H1 (cell line): ENCODE data around the gene ZNF362. TPM values are rescaled to one million over a fixed set of nuclear protein-coding genes. Genes with fewer than 3 reads are reported as not detected.

Experiments used
- CBX8 ChIP-seq: fragments of 300-800, 300-1000 bp; sonication (generic); IDR thresholded peaks from 2 replicates; pipeline ENCODE4 v1.7.1; 2016; ENCODE audit warnings: low read depth, low read length, borderline replicate concordance
- CHD2 ChIP-seq: IDR thresholded peaks from 2 replicates; pipeline ENCODE4 v1.6.1; 2012; ENCODE audit warnings: low read length, improper control_type of control experiment
- KDM5A ChIP-seq: fragments of 200-600 bp; IDR thresholded peaks from 2 replicates; pipeline ENCODE4 v1.7.1; 2012; ENCODE audit warnings: mild to moderate bottlenecking, low read length, inconsistent platforms, mixed read lengths
- POLR2A ChIP-seq, 2 experiments: IDR thresholded peaks; 1 replicate in 1 of 2; 2 replicates in 1 of 2; pipeline ENCODE4 v1.6.1; 2011; ENCODE audit warnings: low read depth in 2 of 2, low read length in 2 of 2, mild to moderate bottlenecking in 2 of 2; ENCODE audit errors: control extremely low read depth in 1 of 2
- RAD21 ChIP-seq, 2 experiments: IDR thresholded peaks in 1 of 2; conservative IDR thresholded peaks in 1 of 2; 2 replicates each; pipeline ENCODE4 v1.6.1; 2011; ENCODE audit warnings: low read depth in 2 of 2, low read length in 2 of 2, improper control_type of control experiment in 1 of 2, inconsistent platforms in 1 of 2, mild to moderate bottlenecking in 1 of 2, moderate library complexity in 1 of 2
- SIRT6 ChIP-seq: IDR thresholded peaks from one replicate; pipeline ENCODE4 v1.7.1; 2012; ENCODE audit warnings: low read length, inconsistent platforms
- SP1 ChIP-seq: IDR thresholded peaks from 2 replicates; pipeline ENCODE4 v1.6.1; 2011; ENCODE audit warnings: low read depth, low read length
- SP4 ChIP-seq: IDR thresholded peaks from 2 replicates; pipeline ENCODE4 v1.6.1; 2012; ENCODE audit warnings: low read length, inconsistent platforms
- ZNF274 ChIP-seq: IDR thresholded peaks from 2 replicates; pipeline ENCODE4 v1.7.0; 2012; ENCODE audit warnings: low read length, borderline replicate concordance; ENCODE audit errors: extremely low read depth
- polyA plus RNA-seq, 7 experiments: library from polyadenylated mRNA; depleted of rRNA in 3 of 7; stranded (reverse) in 5 of 7; unstranded in 2 of 7; fragments of >200 nt in 5 of 7; fragments of 200-250 nt in 2 of 7; gene quantifications; 1 replicate in 5 of 7; 2 replicates in 1 of 7; 4 replicates in 1 of 7; pipeline versions ENCODE4 v1.2.1 to v1.2.3, GENCODE V29; 2011 to 2013; ENCODE audit warnings: missing spikeins in 2 of 7, mixed read lengths in 2 of 7
- total RNA-seq: library from RNA; stranded (reverse); fragmentation: NEBNext Ultra II Directional; extraction: Animal tissue kit (Norgen Biotek cat#: 25700); gene quantifications from 2 replicates; pipeline ENCODE4 v1.2.1, GENCODE V29; 2021
- TF ChIP-seq, protein P1 (sequence below): fragments of 300-600 bp; sonication (generic); IDR thresholded peaks from 2 replicates; pipeline ENCODE4 v1.7.1; 2012; ENCODE audit warnings: low read length, moderate library complexity, mild to moderate bottlenecking, inconsistent platforms; ENCODE audit not compliant: insufficient replicate concordance
- TF ChIP-seq, protein P2 (sequence below): IDR thresholded peaks from 2 replicates; pipeline ENCODE4 v1.6.1; 2011; ENCODE audit warnings: low read depth, mild to moderate bottlenecking, low read length; ENCODE audit not compliant: insufficient read depth

ZNF362 gene
- total and polyA plus RNA-seq, 2 of the 8 experiments (the other 6 are each of a cell fraction or from before 2014, with no cell fraction given): 24.2 to 27.8 TPM

DNA sequence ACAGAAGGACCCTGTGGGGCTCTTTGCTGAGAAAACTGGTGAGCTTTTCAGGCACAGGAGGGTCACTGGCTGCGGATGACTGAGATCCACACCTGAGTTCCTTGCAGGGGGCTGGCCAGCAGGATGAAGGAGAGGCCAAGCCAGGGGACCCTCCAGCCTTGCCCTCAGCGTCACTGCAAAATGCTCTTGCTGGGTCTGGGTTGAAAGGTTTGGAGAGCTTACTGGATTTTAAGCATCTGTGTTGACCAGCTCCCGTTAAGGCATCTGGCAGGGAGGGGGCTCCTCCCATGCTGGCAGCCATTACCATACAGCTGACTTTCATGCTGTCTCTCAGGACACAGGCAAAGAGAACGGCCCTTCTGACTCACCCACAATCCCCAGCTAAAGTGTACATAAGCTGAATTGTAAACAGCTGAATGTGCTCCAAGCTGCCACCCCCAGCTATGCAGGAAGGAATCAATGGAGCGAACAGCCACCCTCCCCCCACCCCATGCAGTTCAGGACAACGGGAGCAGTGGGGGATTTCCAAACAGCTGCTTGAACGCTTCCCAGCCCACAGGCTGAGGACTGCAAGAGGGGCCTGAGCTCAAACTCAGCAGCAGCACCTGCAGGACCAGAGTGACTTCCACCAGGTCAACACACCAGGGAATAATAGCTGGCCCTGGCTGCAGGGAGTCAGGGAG is 85.9 kb downstream of the ZNF362 start (continued):
- TF ChIP-seq, protein P1, sequence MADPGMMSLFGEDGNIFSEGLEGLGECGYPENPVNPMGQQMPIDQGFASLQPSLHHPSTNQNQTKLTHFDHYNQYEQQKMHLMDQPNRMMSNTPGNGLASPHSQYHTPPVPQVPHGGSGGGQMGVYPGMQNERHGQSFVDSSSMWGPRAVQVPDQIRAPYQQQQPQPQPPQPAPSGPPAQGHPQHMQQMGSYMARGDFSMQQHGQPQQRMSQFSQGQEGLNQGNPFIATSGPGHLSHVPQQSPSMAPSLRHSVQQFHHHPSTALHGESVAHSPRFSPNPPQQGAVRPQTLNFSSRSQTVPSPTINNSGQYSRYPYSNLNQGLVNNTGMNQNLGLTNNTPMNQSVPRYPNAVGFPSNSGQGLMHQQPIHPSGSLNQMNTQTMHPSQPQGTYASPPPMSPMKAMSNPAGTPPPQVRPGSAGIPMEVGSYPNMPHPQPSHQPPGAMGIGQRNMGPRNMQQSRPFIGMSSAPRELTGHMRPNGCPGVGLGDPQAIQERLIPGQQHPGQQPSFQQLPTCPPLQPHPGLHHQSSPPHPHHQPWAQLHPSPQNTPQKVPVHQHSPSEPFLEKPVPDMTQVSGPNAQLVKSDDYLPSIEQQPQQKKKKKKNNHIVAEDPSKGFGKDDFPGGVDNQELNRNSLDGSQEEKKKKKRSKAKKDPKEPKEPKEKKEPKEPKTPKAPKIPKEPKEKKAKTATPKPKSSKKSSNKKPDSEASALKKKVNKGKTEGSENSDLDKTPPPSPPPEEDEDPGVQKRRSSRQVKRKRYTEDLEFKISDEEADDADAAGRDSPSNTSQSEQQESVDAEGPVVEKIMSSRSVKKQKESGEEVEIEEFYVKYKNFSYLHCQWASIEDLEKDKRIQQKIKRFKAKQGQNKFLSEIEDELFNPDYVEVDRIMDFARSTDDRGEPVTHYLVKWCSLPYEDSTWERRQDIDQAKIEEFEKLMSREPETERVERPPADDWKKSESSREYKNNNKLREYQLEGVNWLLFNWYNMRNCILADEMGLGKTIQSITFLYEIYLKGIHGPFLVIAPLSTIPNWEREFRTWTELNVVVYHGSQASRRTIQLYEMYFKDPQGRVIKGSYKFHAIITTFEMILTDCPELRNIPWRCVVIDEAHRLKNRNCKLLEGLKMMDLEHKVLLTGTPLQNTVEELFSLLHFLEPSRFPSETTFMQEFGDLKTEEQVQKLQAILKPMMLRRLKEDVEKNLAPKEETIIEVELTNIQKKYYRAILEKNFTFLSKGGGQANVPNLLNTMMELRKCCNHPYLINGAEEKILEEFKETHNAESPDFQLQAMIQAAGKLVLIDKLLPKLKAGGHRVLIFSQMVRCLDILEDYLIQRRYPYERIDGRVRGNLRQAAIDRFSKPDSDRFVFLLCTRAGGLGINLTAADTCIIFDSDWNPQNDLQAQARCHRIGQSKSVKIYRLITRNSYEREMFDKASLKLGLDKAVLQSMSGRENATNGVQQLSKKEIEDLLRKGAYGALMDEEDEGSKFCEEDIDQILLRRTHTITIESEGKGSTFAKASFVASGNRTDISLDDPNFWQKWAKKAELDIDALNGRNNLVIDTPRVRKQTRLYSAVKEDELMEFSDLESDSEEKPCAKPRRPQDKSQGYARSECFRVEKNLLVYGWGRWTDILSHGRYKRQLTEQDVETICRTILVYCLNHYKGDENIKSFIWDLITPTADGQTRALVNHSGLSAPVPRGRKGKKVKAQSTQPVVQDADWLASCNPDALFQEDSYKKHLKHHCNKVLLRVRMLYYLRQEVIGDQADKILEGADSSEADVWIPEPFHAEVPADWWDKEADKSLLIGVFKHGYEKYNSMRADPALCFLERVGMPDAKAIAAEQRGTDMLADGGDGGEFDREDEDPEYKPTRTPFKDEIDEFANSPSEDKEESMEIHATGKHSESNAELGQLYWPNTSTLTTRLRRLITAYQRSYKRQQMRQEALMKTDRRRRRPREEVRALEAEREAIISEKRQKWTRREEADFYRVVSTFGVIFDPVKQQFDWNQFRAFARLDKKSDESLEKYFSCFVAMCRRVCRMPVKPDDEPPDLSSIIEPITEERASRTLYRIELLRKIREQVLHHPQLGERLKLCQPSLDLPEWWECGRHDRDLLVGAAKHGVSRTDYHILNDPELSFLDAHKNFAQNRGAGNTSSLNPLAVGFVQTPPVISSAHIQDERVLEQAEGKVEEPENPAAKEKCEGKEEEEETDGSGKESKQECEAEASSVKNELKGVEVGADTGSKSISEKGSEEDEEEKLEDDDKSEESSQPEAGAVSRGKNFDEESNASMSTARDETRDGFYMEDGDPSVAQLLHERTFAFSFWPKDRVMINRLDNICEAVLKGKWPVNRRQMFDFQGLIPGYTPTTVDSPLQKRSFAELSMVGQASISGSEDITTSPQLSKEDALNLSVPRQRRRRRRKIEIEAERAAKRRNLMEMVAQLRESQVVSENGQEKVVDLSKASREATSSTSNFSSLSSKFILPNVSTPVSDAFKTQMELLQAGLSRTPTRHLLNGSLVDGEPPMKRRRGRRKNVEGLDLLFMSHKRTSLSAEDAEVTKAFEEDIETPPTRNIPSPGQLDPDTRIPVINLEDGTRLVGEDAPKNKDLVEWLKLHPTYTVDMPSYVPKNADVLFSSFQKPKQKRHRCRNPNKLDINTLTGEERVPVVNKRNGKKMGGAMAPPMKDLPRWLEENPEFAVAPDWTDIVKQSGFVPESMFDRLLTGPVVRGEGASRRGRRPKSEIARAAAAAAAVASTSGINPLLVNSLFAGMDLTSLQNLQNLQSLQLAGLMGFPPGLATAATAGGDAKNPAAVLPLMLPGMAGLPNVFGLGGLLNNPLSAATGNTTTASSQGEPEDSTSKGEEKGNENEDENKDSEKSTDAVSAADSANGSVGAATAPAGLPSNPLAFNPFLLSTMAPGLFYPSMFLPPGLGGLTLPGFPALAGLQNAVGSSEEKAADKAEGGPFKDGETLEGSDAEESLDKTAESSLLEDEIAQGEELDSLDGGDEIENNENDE: no peak
- TF ChIP-seq SIRT6: no peak
- no peak for TF ChIP-seq KDM5A
- TF ChIP-seq, protein P2, sequence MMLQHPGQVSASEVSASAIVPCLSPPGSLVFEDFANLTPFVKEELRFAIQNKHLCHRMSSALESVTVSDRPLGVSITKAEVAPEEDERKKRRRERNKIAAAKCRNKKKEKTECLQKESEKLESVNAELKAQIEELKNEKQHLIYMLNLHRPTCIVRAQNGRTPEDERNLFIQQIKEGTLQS: no peak
- no peak for TF ChIP-seq SP4
- no peak for TF ChIP-seq ZNF274
- TF ChIP-seq RAD21 (IDR thresholded peaks at IDR 0.05 in 1 of 2, conservative IDR thresholded peaks at IDR 0.05 in 1 of 2; ENCODE audit: low read depth in 2 of 2, low read length in 2 of 2): peak; percentile 12 to 25; a peak in 1 of 4 replicates
- no peak for TF ChIP-seq CHD2
- TF ChIP-seq CBX8: no peak
- TF ChIP-seq POLR2A (IDR thresholded peaks at IDR 0.05; ENCODE audit: control extremely low read depth in 1 of 2, low read depth in 2 of 2, low read length in 2 of 2): no peak; a peak in 1 of 3 replicates
- TF ChIP-seq SP1: peak; percentile 84
